Liver (tissue), 9 donors: ENCODE measurements around the gene SLC26A11. TPM values are rescaled to one million over a fixed set of nuclear protein-coding genes. Genes with fewer than 3 reads are reported as not detected.

Source experiments
- DNase-seq: peaks from one replicate; pipeline ENCODE4 v3.0.0-alpha.2; 2017; ENCODE audit warnings: low spot score
- H3K27ac ChIP-seq, 2 donors: one replicate each; pipeline ENCODE4 v1.7.0; 2013; ENCODE audit warnings: inconsistent platforms in 2 of 2, low read length in 2 of 2, control low read depth in 1 of 2, low read depth in 1 of 2, mild to moderate bottlenecking in 1 of 2
- H3K27me3 ChIP-seq, 4 donors: one replicate each; pipeline versions ENCODE4 v1.6.1 to v1.7.0; 2013; ENCODE audit warnings: low read length in 3 of 4, inconsistent platforms in 1 of 4, mild to moderate bottlenecking in 1 of 4, moderate library complexity in 1 of 4; ENCODE audit not compliant: control insufficient read depth in 4 of 4, insufficient read depth in 4 of 4
- H3K36me3 ChIP-seq, 4 donors: one replicate each; pipeline versions ENCODE4 v1.6.1 to v1.7.0; 2013; ENCODE audit warnings: low read length in 3 of 4, mild to moderate bottlenecking in 3 of 4, low read depth in 1 of 4, moderate library complexity in 1 of 4; ENCODE audit not compliant: control insufficient read depth in 4 of 4, insufficient read depth in 3 of 4
- H3K4me1 ChIP-seq, 4 donors: one replicate each; pipeline versions ENCODE4 v1.6.1 to v1.7.0; 2013; ENCODE audit warnings: low read length in 3 of 4, mild to moderate bottlenecking in 3 of 4, moderate library complexity in 1 of 4; ENCODE audit not compliant: control insufficient read depth in 4 of 4, insufficient read depth in 4 of 4
- H3K4me3 ChIP-seq, 3 donors: one replicate each; pipeline versions ENCODE4 v1.6.1 to v1.7.0; 2013; ENCODE audit warnings: low read length in 3 of 3, control low read depth in 1 of 3, low read depth in 1 of 3, mild to moderate bottlenecking in 1 of 3
- H3K9ac ChIP-seq, 2 donors: one replicate each; pipeline ENCODE4 v1.7.0; 2013; ENCODE audit warnings: low read length in 2 of 2, mild to moderate bottlenecking in 2 of 2, moderate library complexity in 2 of 2, control low read depth in 1 of 2, low read depth in 1 of 2
- H3K9me3 ChIP-seq, 4 donors: one replicate each; pipeline versions ENCODE4 v1.6.1 to v1.7.0; 2013; ENCODE audit warnings: low read length in 3 of 4; ENCODE audit not compliant: control insufficient read depth in 4 of 4
- ATF3 ChIP-seq: IDR thresholded peaks from 2 replicates; pipeline ENCODE4 v1.6.1; 2016; ENCODE audit warnings: antibody characterized with exemption
- CTCF ChIP-seq: fragments of 150-350 bp; IDR thresholded peaks from 2 replicates; pipeline ENCODE4 v1.5.1; 2017; ENCODE audit warnings: improper control_type of control experiment, low read depth, low read length; ENCODE audit not compliant: missing input control
- EGR1 ChIP-seq, 2 donors: IDR thresholded peaks; 2 replicates each; pipeline ENCODE4 v1.6.1; 2016 to 2018; ENCODE audit warnings: antibody characterized with exemption in 2 of 2, low read depth in 2 of 2
- FOXA1 ChIP-seq: IDR thresholded peaks from 2 replicates; pipeline ENCODE4 v1.6.1; 2016; ENCODE audit warnings: antibody characterized with exemption
- FOXA2 ChIP-seq: IDR thresholded peaks from 2 replicates; pipeline ENCODE4 v1.6.1; 2016; ENCODE audit warnings: antibody characterized with exemption
- GABPA ChIP-seq, 2 donors: IDR thresholded peaks in 1 of 2; conservative IDR thresholded peaks in 1 of 2; 2 replicates each; pipeline ENCODE4 v1.6.1; 2016; ENCODE audit warnings: antibody characterized with exemption in 2 of 2, mild to moderate bottlenecking in 1 of 2, moderate library complexity in 1 of 2
- HNF4A ChIP-seq, 2 donors: conservative IDR thresholded peaks; 2 replicates each; pipeline ENCODE4 v1.6.1; 2016; ENCODE audit warnings: antibody characterized with exemption in 2 of 2, mild to moderate bottlenecking in 2 of 2
- HNF4G ChIP-seq: IDR thresholded peaks from 2 replicates; pipeline ENCODE4 v1.6.1; 2016; ENCODE audit warnings: antibody characterized with exemption
- JUND ChIP-seq, 2 donors: IDR thresholded peaks; 2 replicates each; pipeline ENCODE4 v1.6.1; 2016; ENCODE audit warnings: antibody characterized with exemption in 2 of 2
- NR2F2 ChIP-seq: IDR thresholded peaks from 2 replicates; pipeline ENCODE4 v1.6.1; 2016; ENCODE audit warnings: antibody characterized with exemption
- RAD21 ChIP-seq, 2 donors: IDR thresholded peaks; 2 replicates each; pipeline ENCODE4 v1.6.1; 2016; ENCODE audit warnings: antibody characterized with exemption in 2 of 2, mild to moderate bottlenecking in 2 of 2
- REST ChIP-seq: IDR thresholded peaks from 2 replicates; pipeline ENCODE4 v1.6.1; 2016; ENCODE audit warnings: antibody characterized with exemption, mild to moderate bottlenecking
- RXRA ChIP-seq, 2 donors: IDR thresholded peaks; 2 replicates each; pipeline ENCODE4 v1.6.1; 2017 to 2018; ENCODE audit warnings: antibody characterized with exemption in 2 of 2, mild to moderate bottlenecking in 1 of 2
- SP1 ChIP-seq: IDR thresholded peaks from 2 replicates; pipeline ENCODE4 v1.6.1; 2018; ENCODE audit warnings: antibody characterized with exemption, mild to moderate bottlenecking
- TAF1 ChIP-seq: conservative IDR thresholded peaks from 2 replicates; pipeline ENCODE4 v1.6.1; 2016; ENCODE audit warnings: antibody characterized with exemption, mild to moderate bottlenecking
- YY1 ChIP-seq: IDR thresholded peaks from 2 replicates; pipeline ENCODE4 v1.6.1; 2016; ENCODE audit warnings: antibody characterized with exemption, mild to moderate bottlenecking
- ZBTB33 ChIP-seq: IDR thresholded peaks from 2 replicates; pipeline ENCODE4 v1.6.1; 2016; ENCODE audit warnings: antibody characterized with exemption
- WGBS: extraction: QIAGEN DNeasy Blood & Tissue Kit; methylation state at CpG from one replicate; pipeline ENCODE4 v1.1.7; 2013; 5-methylcytosine and 5-hydroxymethylcytosine counted together
- polyA plus RNA-seq, 2 donors: library from polyadenylated mRNA; stranded (reverse) in 1 of 2; unstranded in 1 of 2; fragments of 200-250 nt in 1 of 2; fragments of >200 nt in 1 of 2; fragmentation: Nextera tagmentation in 1 of 2; extraction: Ambion mirVana in 1 of 2; gene quantifications; one replicate each; pipeline versions ENCODE4 v1.2.1 to v1.2.3, GENCODE V29; 2013 to 2015
- total RNA-seq, 2 donors: library from RNA; depleted of rRNA; stranded (reverse); fragments of >200 nt; gene quantifications; one replicate each; pipeline ENCODE4 v1.2.3, GENCODE V29; 2014
- TF ChIP-seq, protein P1 (sequence below): IDR thresholded peaks from 2 replicates; pipeline ENCODE4 v1.6.1; 2016; ENCODE audit warnings: antibody characterized with exemption
- donor health status: healthy.
- donor health status: healthy.
- donor health status: healthy.
- donor health status: healthy.
- donor health status: healthy.

The SLC26A11 gene
- total and polyA plus RNA-seq, 4 donors, result 3.3 to 8.2 (median 5.6) TPM

GRCh38 chr17:80295146-80295545, 74.9 kb downstream of the SLC26A11 start:
- H3K27ac ChIP-seq, result no peak overlapping the region
- H3K27me3 ChIP-seq, result no peaks in the 10 kb centered on the region
- DNase-seq, result no peak
- H3K36me3 ChIP-seq, result peaks cover 17 to 81% (median 54%) of the 10 kb centered on the region in 4 donors
- H3K9me3 ChIP-seq, result no peaks in the 10 kb centered on the region
- 96% methylated on average over 5 of the region's 5 CpGs for WGBS
- H3K4me1 ChIP-seq, result no peaks in the 10 kb centered on the region
- H3K9ac ChIP-seq, result no peak overlapping the region
- no peak overlapping the region for H3K4me3 ChIP-seq
- TF ChIP-seq HNF4G, result no peak
- TF ChIP-seq GABPA (IDR thresholded peaks at IDR 0.05 in 1 of 2, conservative IDR thresholded peaks at IDR 0.05 in 1 of 2), result no peak
- TF ChIP-seq REST, result no peak
- TF ChIP-seq RAD21 (IDR thresholded peaks at IDR 0.05), result no peak
- TF ChIP-seq SP1, result no peak
- no peak for TF ChIP-seq EGR1 (IDR thresholded peaks at IDR 0.05; ENCODE audit: low read depth in 2 of 2)
- no peak for TF ChIP-seq FOXA2
- TF ChIP-seq, protein P1, sequence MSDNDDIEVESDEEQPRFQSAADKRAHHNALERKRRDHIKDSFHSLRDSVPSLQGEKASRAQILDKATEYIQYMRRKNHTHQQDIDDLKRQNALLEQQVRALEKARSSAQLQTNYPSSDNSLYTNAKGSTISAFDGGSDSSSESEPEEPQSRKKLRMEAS, result no peak
- no peak for TF ChIP-seq FOXA1
- no peak for TF ChIP-seq RXRA (IDR thresholded peaks at IDR 0.05)
- TF ChIP-seq ZBTB33, result no peak
- no peak for TF ChIP-seq NR2F2
- no peak for TF ChIP-seq CTCF
- TF ChIP-seq HNF4A (conservative IDR thresholded peaks at IDR 0.05), result no peak
- TF ChIP-seq ATF3, result no peak
- TF ChIP-seq JUND (IDR thresholded peaks at IDR 0.05), result no peak
- no peak for TF ChIP-seq YY1
- TF ChIP-seq TAF1, result no peak
